ENCODE results near the gene DLGAP4.
A peak's percentile ranks its signal among the peaks of the same experiment; 100 is the strongest.
"Not testable (repeated sequence)": the region's sequence is repeated elsewhere in the genome, so short reads cannot be mapped to it uniquely, and the experiment has no call there.

The DLGAP4 gene

DNA sequence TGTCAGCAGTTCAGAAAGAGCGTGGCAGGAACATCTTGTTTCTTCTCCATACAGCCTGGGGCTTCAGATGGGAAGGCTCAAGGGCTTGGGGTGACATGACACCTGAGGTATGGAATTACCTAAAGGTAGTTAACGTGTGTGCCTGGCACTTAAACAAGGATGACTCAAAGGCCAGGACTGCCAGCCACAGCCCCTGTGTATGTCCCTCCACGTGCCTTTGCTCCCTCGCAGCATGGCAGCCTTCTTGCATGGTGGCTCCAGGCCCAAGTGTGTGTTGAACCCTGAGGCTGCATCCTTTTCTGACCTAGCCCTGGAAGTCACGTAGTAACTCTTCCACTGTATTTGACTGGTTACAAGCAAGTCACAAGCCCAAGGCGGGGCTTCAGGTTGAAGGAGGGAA, 201.6 kb downstream of the DLGAP4 start:
- no peak for DNase-seq

DNA sequence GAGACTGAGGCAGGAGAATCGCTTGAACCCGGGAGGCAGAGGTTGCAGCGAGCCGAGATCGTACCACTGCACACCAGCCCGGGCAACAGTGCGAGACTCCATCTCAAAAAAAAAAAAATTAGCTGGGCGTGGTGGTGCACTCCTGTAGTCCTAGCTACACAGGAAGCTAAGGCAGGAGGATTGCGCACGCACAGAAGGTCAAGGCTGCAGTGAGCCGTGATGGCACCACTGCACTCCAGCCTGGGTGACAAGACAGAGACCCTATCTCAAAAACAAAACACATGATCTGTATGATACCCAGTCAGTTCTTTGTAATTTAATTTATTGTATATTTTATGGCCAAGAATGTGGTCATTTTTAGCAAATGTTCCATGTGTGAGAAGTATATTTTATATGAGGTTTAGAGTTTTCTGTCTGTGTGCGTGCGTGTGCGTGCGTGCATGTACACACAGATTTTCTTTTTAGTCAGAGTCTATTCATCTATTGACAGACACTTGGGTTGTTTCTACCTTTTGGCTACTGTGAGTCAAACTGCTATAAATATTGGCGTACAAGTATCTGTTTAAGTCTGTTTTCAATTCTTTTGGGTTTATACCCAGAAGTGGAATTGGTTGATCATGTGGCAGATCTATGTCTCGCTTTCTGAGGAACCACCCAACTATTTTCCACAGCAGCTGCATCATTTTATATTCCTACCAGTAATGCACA, 213.0 kb downstream of the DLGAP4 start:
- DNase-seq, result no peak

DNA sequence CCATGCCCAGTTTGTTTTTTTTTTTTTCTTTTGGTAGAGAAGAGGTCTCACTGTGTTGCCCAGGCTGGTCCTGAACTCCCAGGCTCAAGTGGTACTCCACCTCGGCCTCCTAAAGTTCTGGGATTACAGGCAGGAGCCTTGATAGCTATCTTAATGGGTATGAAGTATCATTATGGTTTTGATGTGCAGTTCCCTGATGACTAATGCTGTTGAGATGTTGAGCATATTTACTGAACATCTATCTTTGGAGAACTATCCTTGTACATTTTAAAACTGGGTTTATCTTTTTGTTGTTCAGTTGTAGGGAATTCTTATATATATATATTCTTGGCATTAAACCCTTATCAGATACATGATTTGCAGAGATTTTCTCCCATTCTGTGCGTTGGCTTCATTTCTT, 213.8 kb downstream of the DLGAP4 start:
- no peak for DNase-seq

DNA sequence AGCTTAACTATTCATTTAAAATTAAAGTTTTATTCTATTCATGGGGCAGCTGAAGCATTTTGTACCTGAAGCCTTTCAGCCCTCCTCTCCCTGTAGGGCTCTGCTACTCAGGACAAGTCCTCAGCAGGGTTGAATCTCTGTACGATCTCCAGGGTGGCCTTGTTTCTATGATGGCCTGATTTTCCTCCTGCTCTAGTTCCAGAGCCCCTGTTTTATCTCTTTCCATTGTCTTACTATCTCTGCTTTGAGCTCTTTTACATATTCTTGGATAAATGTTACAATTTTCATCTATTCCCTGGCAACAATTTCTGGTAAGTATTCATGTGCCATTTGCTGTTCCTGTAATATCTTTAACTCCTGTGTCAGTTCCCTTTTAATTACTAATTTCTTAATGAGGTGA, 215.4 kb downstream of the DLGAP4 start:
- DNase-seq, result no peak

DNA sequence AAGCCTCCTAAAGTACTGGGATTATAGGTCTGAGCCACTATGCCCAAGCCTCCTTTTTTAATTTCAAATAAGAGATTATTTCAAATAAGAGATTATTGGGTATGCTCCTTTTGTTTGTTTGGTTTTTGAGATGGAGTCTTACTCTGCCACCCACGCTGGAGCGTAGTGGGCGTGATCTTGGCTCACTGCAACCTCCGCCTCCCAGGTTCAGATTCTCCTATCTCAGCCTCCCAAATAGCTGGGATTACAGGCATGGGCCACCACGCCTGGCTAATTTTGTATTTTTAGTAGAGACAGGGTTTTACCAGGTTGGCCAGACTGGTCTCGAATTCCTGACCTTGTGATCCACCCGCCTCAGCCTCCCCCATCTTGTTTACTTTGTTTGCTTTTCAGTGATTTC, 216.3 kb downstream of the DLGAP4 start:
- DNase-seq, result not testable (repeated sequence)

DNA sequence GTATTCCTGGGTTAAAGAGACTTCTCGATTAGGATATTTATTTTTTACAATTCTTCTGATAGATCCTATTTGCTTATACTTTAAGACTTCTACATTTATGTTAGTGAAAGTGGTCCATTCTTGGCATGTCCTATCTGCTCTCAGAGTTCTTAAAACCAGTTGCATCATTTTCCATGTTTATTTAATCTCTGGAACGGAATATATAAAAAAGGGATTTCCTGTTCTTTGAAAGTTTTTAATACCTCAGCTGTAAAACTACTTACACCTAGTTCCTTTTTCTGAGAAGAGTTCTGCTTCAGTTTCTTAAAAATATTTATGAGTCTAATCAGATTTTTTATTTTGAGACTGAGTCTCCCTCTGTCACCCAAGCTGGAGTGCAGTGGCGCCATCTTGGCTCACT, 217.2 kb downstream of the DLGAP4 start:
- DNase-seq, result no peak

DNA sequence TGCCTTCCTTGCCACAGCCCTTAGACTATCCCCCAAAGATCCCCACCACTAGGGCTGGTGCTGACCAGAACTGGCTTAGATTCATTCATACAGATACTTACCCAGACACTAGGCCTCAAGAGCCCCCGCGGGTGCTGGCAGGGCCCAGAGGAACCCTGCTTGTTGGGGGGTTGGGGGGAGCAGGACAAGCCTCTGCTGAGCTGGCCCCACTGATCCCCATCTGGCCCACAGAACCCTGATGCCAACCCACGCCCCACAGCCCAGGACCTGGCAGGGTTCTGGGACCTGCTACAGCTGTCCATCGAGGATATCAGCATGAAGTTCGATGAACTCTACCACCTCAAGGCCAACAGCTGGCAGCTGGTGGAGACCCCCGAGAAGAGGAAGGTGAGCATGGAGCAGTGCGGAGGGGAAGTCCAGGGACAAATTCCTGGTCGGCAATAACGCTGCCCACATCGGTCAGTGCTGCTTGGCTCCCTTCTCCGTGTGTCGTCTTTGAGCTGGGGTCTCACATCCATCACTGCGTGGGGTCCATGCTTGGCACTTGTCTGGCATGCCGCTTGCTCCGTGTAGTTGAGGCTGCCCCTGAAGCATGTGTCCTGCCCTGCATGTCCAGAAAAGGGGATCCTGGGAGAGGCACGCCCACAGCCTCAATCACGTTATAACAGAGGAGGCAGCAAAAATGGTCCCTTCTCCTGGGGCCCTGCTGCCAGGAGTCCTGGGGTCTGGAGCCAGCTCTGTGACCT, 219.7 kb downstream of the DLGAP4 start:
- no peak for DNase-seq

DNA sequence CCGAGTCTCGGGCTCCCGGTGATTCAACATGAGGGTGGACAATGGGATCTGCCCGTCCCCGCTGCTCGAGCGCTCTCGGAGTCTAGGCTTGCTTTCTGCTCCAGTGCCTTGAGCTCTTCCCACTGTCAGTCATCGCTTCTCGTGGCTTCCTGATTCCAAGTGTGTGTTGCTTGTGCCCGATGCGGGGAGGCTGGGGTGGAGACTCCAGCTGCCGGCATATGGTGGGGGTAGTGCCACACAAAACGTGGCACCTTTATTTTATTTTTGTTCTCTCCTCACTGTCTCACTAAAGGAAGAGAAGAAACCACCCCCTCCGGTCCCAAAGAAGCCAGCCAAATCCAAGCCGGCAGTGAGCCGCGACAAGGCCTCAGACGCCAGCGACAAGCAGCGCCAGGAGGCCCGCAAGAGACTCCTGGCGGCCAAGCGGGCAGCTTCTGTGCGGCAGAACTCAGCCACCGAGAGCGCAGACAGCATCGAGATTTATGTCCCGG, 220.4 kb downstream of the DLGAP4 start:
- no peak for DNase-seq

DNA sequence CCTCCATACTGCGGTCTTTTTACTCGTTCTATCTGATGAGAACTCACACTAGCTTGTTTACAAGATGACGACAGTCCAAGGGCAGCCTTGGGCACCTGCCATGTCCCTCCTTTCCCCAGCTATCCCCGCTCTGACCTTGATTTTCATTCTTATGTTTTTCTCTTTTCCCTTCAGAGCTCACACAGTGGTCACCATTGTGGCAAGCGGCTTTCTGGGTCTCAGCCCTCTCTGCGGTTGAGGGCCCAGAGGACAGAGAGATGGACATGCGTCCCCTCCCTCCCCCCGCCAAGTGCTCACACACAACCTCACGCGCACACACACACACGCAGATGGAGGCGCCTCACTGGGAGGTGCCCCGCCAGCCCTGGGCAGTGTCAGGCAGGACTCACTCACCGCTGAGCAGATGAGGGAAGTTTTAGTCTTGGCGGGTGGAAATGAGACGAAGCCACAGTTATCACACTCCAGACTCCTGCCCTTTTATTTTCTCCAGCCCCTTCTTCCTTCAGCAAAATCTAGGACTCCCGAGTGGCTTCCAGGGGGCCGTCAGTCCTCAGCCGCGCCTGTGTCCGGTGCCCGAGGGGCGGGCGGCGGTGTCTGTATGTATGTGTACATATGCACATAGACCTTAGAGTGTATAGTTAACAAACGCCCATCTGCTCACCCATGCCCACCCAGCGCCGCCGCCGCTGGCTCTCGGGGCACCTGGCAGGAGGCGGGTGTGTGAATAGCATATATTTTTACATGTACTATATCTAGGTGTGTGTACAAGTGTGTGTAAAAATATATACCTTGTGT, 221.4 kb downstream of the DLGAP4 start:
- DNase-seq, result no peak

DNA sequence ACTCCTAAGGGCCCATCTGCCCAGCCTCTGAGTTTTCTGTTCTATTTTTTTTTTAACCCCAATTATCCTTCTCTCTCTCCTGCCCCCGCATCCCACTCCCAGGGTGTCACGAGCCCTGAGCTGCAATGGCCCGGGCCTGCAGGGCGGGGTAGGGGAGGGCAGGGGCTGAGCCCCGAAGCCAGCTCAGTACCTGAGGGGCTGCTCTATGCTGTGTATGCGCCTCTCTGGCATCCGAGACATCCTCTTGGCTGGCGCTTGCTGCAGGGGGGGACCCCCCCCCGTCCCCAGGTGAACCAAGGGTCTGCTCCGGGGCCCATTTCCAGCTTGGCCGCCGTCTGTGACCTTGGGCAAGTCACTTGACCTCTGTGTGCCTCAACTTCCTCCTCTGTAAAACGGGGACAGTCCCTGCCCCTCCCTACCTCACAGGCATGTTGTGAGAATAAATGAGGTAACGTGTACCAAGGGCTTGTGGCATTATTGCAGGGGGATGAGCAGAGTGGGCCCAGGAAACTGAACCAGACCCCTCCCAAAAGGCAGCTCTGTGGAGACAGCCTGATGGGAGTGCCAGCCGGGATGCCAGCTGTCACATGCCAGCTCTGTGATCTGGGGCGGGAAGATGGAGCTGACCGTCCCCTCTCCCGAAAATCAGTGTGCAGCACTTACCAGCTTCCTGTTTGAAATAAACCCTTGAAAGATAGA, 222.2 kb downstream of the DLGAP4 start:
- no peak for DNase-seq

DNA sequence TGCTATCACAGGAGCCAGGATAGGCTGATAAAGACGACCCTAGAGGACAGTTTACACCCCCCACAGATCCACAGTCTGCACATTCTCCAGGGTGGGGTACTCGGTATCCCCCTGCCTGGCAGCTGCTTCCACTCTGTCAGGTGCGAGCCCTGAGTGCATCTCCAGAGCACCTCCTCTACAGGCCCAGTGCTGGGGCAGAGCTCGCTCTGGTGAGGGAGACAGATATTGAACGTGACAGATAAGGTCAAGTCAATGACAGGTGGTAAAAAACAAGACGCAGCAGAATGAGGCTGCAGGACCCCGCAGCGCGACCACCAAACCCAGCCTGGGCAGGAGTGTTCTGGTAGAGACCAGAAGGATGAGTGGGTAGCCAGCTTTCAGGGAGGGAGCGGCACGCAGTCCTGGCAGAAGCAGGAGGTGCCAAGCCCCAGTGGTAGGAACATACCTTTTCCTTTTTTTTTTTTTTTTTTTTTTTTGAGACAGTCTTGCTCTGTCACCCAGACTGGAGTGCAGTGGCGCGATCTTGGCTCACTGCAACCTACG, 222.8 kb downstream of the DLGAP4 start:
- no peak for DNase-seq

DNA sequence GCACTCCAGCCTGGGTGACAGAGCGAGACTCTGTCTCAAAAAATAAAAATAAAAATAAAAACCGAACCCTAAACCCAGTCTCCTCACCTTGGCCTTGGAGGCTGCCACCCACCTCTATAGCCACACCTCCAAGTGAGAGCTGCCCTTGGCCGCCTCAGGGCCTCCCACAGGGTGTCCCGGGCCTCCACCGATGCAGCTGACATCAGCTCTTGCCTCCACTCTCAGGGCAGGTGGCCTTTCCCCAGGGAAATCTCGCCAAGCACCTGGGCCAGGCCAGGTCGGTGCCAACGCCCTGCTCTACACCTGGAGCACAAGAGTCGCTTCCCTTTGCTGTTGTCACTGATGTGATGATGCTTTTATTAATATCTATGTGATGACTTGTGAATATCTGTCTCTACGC, 226.2 kb downstream of the DLGAP4 start:
- no peak for DNase-seq

DNA sequence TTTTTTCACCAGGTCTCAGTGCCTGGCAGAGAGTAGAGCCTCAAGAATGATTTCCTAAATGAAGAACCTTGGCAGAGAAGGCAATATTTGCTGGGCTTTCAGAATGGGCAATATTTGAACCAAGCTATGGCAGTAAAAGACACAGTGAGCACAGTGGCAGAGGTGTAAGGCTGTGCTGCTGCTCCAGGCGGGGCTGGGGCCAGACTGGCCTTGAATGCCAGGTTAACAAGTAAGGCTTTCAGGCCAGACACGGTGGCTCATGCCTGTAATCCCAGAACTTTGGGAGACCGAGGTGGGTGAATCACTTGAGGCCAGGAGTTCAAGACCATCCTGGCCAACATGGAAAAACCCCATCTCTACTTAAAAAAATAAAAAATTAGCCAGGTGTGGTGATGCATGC, 226.7 kb downstream of the DLGAP4 start:
- DNase-seq, result no peak

DNA sequence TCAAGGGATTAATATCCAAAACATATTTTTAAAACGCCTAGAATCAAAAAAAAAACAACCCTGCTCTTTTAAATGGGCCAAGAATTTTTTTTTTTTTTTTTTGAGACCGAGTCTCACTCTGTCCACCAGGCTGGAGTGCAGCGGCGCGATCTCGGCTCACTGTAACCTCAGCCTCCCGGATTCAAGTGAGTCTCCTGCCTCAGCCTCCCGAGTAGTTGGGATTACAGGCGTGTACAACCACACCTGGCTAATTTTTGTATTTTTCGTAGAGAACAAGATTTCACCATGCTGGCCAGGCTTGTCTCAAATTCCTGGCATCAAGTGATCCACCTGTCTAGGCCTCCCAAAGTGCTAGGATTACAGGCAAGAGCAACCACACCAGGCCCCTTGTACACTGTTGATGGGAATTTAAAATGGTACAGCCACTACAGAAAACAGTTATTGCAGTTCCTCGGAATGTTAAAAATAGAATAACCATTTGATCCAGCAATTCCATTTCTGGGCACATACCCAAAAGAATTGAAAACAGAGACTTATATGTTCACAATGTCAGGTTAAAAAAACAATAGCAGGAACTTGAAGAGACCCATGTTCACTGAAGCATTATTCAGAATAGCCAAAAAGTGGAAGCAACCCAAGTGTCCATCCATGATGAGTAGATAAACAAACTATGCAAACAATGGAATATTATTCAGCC, 232.0 kb downstream of the DLGAP4 start:
- DNase-seq, result no peak

DNA sequence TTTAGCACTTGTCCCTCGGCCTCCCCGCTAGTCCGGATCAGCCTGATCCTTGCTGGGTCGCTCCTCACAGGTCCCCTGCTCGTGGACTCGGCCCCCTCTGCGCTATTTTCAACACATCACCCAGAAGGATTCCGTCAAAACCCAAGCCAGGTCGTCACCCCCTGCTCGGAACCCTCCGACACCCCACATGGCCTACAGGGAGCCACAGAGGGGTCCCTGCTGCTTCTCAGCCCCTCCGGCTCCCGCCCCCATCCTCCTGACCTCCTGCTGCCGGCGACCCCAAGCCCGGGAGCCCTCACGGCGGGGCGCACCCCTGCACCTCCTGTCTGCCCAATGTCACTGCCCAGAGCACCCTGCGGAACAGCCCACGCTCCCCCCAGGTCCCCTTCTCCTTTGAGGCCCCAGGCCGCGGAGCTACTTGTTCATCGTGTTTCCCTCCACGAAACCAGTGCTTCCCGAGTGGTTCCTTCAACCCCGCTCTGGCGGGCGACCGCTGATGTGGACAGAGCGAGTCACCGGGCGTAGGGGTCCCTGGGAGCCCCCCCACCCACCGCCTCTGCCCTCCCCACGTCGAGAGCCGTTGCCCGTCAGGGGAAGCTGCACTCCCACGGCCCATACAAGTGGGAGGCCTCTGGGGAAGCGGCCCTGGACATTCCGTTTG, 234.5 kb downstream of the DLGAP4 start:
- DNase-seq, result no peak

DNA sequence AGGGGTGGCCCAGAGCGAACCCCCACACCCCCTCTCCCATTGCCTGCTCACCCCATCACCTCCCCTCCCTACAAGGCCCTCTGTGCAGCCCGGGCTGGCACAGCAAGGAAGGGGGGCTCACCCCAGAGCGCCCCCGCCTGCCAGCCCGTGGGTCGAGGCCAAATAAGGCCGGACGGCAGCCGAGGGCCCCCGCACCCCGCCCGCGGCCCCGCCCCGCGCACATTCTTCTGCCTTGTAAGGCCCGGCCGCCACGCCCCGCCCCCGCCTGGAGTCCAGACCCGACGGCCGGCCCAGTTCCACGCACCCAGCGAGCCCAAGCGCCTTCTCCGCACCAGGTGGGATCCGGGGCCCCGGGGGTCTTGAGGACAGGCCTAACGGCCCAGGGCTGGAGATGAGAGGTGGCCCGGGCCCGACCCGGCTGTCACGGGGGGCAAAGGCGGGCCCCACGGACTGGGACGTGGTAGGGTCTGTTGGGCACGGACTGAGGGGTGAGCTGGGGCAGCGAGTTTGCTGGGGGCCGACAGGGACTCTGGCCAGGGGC, 235.2 kb downstream of the DLGAP4 start, which contains the start of gene MYL9:
Gene MYL9 (plus strand): TSS at position 293 of the 541 bp plus-strand sequence. CDS start 3,366 bp downstream, outside the sequence.
- DNase-seq, result peak; percentile 51

DNA sequence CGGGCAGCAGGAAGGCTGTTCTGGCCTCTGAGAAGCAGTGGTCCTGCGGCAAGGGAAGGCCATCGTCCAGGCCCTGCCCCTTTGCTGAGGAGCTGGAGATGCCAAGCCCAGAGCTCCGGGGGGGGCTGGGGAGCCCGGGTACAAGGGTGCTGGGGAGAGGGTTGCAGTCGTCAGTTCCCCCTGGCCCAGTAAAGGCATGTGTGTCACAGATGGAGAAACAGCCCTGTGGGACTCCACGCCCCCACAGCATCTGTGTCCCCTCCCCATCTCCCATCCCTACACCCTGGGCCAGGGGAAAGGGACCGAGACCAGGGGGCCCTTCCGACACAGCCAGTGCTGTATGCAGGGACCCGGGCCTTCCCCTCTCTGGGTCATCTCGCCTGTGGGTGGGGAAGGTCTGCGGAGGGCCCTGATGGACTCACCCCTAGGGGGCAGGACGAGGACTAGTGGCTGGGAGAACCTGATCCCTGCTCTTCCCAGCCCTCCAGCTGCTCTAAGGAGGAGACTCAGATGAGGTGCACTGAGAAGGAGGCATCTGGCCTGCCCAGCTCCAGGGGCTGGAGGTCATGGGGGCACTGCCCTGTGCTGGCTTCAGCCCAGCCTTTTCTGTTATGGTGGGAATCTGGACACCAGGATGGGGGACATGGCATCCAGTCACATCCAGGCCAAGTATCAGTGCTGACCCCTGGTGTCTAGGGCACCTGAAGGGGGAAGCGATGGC, 235.8 kb downstream of the DLGAP4 start:
- peak; percentile 70 for DNase-seq

DNA sequence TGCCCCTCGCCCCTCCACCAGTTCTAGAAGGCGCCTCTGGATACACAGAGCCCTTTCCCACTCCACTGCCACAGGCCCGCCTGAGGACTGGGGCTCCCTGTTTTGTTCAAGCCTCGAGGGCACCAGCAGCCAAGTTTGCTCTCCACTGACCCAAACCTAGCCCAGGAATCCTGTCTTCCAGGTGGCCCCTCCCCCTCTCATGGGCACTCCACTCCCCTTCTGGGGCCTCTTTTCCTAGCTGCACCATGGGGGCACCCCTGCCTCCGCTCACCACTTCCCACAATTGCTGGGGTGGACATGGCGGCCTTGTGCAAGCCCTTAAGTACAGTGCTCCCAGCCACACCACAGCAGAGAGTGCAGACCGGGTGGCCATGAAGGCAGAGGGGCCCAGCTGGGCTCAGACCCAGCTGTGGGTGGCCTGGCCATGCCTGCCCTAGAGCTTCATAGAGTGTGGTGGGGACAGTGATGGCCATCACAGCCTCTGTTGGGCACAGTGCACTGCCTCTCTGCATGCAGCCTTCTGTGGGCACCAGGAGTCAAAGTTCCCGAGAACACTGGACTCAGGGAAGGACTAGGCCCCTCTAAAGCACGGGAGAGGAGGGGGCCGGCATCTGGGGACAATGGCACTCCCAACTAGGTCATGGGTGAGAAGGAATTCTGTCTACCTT, 236.5 kb downstream of the DLGAP4 start:
- no peak for DNase-seq
